ENCODE data around the gene SMAD7.
A peak's percentile ranks its signal among the peaks of the same experiment; 100 is the strongest.

SMAD7 gene

DNA sequence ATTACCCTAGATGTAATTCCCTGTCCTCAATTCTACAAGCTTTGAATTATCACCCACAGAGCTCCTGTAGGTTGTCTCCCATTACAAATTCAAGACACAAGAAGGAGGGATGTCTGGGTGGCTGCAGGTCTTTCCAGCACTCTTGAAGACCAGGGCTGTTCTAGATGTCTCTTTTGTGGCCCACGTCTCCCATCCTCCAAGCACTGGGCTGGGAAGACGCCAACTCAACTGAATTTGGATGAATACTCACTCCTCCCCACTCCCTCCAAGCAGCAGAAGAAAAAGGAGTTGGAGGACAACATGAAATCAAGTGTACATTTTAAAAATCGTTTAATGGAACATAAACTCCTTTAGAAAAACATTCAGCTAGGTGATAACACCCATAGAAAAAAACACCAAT, 31.2 kb downstream of the SMAD7 start:
- FAIRE-seq = peak; percentile 48

GRCh38 chr18:48918660-48919456, 31.9 kb downstream of the SMAD7 start:
- FAIRE-seq = peak; percentile 72

More for the DNA sequence above, 31.2 kb downstream of the SMAD7 start:
- DNase-seq (ENCODE audit: insufficient read length, low spot score) = no peak

GRCh38 chr18:48917579-48918517, 32.9 kb downstream of the SMAD7 start:
- FAIRE-seq (peak; percentile 80), DNase-seq (ENCODE audit: insufficient read length, low spot score) (no peak)

More at GRCh38 chr18:48918660-48919456, 31.9 kb downstream of the SMAD7 start:
- no peak for DNase-seq (ENCODE audit: insufficient read length, low spot score)

DNA sequence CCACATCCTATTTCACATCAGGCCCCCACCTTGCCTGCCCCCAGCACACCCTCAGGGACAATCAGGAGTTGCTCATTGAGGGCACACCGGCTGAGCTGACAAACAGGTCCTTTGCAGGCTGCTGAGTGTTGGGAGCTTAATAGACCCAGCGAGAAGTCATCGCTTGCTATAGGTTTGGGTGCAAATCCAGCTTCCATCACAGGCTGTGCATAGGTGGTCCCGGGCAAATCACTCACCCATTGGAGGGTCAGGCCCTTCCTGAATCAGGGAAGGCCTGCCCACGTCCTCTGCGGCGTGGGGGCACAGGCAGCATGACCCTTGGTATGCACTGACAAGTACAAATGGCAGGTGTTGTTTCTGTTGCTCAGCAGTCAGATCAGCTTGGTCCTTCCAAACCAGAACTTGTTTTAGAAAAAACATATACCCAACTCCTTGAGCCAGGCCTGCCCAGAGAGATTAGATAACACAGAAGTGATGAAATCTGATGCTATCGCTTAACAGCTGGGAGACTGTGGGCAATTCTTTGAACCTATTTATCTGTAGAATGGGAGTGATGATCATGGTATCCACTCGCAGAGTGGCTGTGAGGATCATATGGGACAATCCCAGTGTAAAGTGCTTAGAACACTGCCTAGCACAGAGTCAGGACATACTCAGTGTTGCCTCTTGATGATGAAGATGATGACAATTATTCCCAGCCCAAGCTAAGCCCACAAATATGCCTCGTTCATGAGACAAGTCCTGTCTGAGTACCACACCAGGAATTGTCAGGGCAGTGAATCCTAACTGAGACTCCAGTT, 34.9 kb downstream of the SMAD7 start:
- no peak for FAIRE-seq

GRCh38 chr18:48914581-48915251, 36.0 kb downstream of the SMAD7 start:
- no peak for DNase-seq (ENCODE audit: insufficient read length, low spot score)
- FAIRE-seq = no peak

More for the DNA sequence above, 34.9 kb downstream of the SMAD7 start:
- no peak for DNase-seq (ENCODE audit: insufficient read length, low spot score)

GRCh38 chr18:48913775-48914174, 37.0 kb downstream of the SMAD7 start:
- no peak for DNase-seq (ENCODE audit: insufficient read length, low spot score)
- no peak for FAIRE-seq

- no peak for DNase-seq (ENCODE audit: insufficient read length, low spot score)
- peak; percentile 69 for FAIRE-seq
These were observed 37.6 kb downstream of the SMAD7 start for GRCh38 chr18:48913201-48913600.

GRCh38 chr18:48910972-48911545, 39.7 kb downstream of the SMAD7 start:
- FAIRE-seq = no peak
- no peak for DNase-seq (ENCODE audit: insufficient read length, low spot score)

- no peak for FAIRE-seq
- DNase-seq (ENCODE audit: insufficient read length, low spot score) = no peak
These were observed 41.0 kb downstream of the SMAD7 start for GRCh38 chr18:48909721-48910120.

GRCh38 chr18:48908916-48909315, 41.8 kb downstream of the SMAD7 start:
- no peak for DNase-seq (ENCODE audit: insufficient read length, low spot score)
- FAIRE-seq = no peak

GRCh38 chr18:48905513-48905912, 45.3 kb downstream of the SMAD7 start:
- DNase-seq (ENCODE audit: insufficient read length, low spot score) (no peak), FAIRE-seq (no peak)

DNA sequence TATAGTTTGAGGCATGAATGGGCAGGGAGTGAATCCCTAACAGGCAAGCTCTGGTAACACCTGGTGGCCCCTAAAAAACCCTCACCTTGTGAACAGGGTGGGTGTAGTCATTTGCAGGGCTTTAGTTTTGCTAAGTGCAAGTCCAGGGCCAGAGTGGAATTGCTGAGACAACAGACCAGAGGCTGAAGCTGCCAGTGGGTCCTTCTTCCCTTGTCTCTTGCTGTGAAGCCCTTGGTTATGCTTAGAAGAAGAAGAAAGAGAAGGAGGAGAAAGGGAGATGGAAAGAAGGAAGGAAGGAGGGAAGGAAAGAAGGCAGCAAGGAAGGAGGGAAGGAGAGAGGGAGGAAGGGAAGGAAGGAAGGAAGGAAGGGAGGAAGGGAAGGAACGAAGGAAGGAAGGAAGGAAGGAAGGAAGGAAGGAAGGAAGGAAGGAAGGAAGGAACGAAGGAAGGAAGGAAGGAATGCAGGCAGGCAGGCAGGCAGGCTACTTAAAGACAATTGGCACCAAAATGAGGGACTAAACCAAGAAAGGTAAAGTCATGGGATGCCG, 45.8 kb downstream of the SMAD7 start:
- no peak for DNase-seq (ENCODE audit: insufficient read length, low spot score)
- no peak for FAIRE-seq

DNA sequence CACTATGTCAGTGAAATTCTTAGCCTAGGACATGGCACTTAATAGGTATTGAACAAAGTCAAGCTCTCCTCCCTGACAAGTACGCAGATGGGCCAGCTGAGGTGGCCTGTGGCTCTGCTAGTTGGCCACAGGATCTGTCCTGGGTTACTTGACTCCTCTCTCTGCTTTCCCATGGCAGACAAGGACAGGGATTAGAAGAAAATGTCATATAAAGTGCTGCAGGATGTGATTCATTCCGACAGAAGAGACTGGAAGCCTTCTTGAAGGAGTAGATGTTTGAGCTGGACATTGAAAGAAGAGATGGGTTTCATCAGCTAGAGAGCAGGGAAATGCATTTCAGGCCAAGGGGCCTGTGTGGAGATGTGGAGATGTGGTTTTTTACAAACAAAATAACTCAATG, 46.7 kb downstream of the SMAD7 start:
- FAIRE-seq = no peak
- no peak for DNase-seq (ENCODE audit: insufficient read length, low spot score)

GRCh38 chr18:48902856-48903601, 47.7 kb downstream of the SMAD7 start:
- FAIRE-seq (no peak), DNase-seq (ENCODE audit: insufficient read length, low spot score) (no peak)

DNA sequence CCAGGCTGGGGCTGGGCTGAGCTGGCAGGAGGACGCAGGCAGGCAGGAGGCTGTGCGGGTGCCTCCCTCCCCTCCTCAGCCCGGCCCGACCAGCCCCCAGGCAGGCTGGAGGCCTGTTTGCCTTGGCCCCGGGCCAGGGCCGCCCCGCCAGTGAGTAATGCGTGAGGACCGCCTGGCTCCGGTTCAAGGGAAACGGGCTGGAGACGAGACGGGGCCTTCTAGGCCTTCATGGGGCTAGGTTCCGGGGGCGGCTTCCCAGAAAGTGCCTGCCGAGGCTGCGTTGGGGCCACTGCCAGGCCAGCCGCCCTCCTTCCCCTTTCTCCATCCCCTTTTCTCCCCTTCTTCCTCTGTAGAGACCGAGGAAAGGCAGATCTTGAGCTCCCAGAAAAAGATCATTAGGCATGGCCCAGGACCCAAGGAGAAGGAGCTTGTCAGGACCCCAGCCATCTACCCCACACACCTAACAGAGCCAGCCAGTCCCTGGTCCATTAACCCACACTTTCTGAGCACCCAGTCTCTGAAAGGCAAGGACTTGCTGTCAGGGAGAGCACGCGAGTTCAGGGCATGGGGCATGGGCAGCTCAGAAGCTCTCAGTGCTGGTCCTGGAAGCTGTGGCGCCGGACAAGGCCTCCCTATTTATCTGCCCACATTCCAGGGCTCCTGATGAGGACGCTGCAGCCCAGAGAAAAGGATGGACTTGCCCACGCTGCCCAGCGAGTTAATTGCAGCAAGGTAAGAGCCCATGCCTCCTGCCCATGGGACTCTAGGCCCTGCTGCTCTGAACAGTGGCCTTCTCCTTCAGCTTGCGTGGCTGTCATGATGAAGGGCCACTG, 48.5 kb downstream of the SMAD7 start:
- no peak for DNase-seq (ENCODE audit: insufficient read length, low spot score)
- FAIRE-seq = no peak

DNA sequence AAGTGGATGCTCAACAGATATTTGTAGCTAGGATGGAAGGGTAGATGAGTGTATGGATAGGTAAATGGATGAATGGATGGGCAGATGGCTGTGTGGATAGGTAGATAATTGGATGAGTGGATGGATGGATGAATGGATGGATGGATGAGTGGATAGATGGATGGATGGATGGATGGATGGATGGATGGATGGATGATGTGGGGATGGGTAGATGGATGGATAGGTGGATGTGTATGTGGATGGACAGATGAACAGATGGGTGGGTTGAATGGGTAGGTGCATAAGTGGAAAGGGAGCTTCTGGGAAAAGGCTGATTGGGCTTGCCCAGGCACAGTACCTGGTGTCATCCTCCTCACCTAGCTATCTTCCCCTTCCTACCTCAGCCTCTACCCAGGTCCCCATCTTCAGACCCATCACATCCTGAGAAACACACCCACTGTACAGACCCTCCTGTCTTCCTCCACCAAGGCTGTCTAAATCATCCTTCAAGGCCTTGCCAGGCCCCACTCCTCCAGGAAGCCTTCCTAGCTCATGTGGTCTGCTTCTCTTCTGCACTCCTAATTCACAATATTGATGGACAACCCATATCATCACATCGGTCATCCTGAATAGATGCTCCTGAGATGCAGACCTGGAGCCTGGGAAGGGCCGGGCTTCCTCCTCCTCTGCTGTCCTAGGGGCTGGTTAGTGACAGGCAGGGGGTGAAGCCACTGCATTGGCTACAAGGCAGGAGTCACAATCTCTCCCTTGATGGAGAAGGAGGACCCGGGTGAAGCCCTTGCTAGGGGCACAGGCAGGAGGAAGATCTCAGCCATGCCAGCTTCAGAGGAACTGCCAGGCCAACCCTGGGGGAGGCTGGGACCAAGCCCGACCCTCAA, 49.4 kb downstream of the SMAD7 start:
- DNase-seq (ENCODE audit: insufficient read length, low spot score) = no peak
- no peak for FAIRE-seq

GRCh38 chr18:48900469-48900868, 50.3 kb downstream of the SMAD7 start:
- no peak for DNase-seq (ENCODE audit: insufficient read length, low spot score)
- no peak for FAIRE-seq
